ENCODE measurements around the gene AP3B1. TPM values are rescaled to one million over a fixed set of nuclear protein-coding genes. Genes with fewer than 3 reads are reported as not detected.

AP3B1 gene
- total RNA-seq, 1 donor from 2014 or later = 49.6 TPM

GRCh38 chr5:78300464-78301045, 6.1 kb upstream of the AP3B1 start:
- Histone ChIP-seq H3K4me1 (peaks cover 3% of the 10 kb centered on the region), H3K36me3 (no peaks in the 10 kb centered on the region), H3K27ac (no peak overlapping the region), H3K27me3 (no peaks in the 10 kb centered on the region), H3K9me3 (no peaks in the 10 kb centered on the region), H3K4me3 (no peak overlapping the region)
- TF ChIP-seq POLR2A (IDR thresholded peaks at IDR 0.05) = no peak
- peak in 2 of 3 experiments; percentile 13 to 29 for TF ChIP-seq CTCF (IDR thresholded peaks at IDR 0.05)
- TF ChIP-seq POLR2AphosphoS5 (IDR thresholded peaks at IDR 0.05; ENCODE audit: insufficient read depth in 1 of 2, low read depth in 1 of 2) = no peak
- DNase-seq (ENCODE audit: extremely low spot score in 2 of 2) = no peak
- intact Hi-C loops (cut with DNase I) = no loop called here

GRCh38 chr5:78295035-78295961, 800 bp upstream of the AP3B1 start:
- Histone ChIP-seq H3K36me3 (no peaks in the 10 kb centered on the region), H3K4me3 (peak overlapping the region; percentile 96 to 99), H3K9me3 (no peaks in the 10 kb centered on the region), H3K27ac (peak overlapping the region; percentile 91), H3K4me1 (peaks cover 38% of the 10 kb centered on the region), H3K27me3 (no peaks in the 10 kb centered on the region)
- no peak for DNase-seq (ENCODE audit: extremely low spot score in 2 of 2)
- TF ChIP-seq CTCF (IDR thresholded peaks at IDR 0.05) (peak in 1 of 3 experiments; percentile 17), POLR2AphosphoS5 (IDR thresholded peaks at IDR 0.05; ENCODE audit: insufficient read depth in 1 of 2, low read depth in 1 of 2) (no peak)
- intact Hi-C loops (cut with DNase I) = loop anchor here (5.0 kb wide), 1 partner anchor 62 kb away; no protein-coding TSS in a partner anchor

- Histone ChIP-seq H3K4me3 (peak overlapping the region; percentile 96 to 99), H3K27me3 (no peaks in the 10 kb centered on the region), H3K4me1 (peaks cover 38% of the 10 kb centered on the region), H3K27ac (peak overlapping the region; percentile 91), H3K9me3 (no peaks in the 10 kb centered on the region), H3K36me3 (no peaks in the 10 kb centered on the region)
- no peak for DNase-seq (ENCODE audit: extremely low spot score in 2 of 2)
- TF ChIP-seq CTCF (IDR thresholded peaks at IDR 0.05) (no peak), POLR2A (IDR thresholded peaks at IDR 0.05) (no peak), POLR2AphosphoS5 (IDR thresholded peaks at IDR 0.05; ENCODE audit: insufficient read depth in 1 of 2, low read depth in 1 of 2) (no peak)
- intact Hi-C loops (cut with DNase I) = no loop called here
Measured at GRCh38 chr5:78293851-78294247, 649 bp downstream of the AP3B1 start.

- peaks cover 48% of the 10 kb centered on the region for H3K4me1 ChIP-seq
- no peak for DNase-seq (ENCODE audit: extremely low spot score in 2 of 2)
- intact Hi-C loops (cut with DNase I) = no loop called here
Measured at GRCh38 chr5:78291687-78292086, 2.8 kb downstream of the AP3B1 start.

More at GRCh38 chr5:78291687-78292086, 2.8 kb downstream of the AP3B1 start:
- no peak overlapping the region for H3K27ac ChIP-seq
- TF ChIP-seq POLR2AphosphoS5 (IDR thresholded peaks at IDR 0.05; ENCODE audit: insufficient read depth in 1 of 2, low read depth in 1 of 2) (no peak), POLR2A (IDR thresholded peaks at IDR 0.05) (no peak), CTCF (IDR thresholded peaks at IDR 0.05) (no peak)
- H3K27me3 ChIP-seq = no peaks in the 10 kb centered on the region
- H3K36me3 ChIP-seq = no peaks in the 10 kb centered on the region
- H3K9me3 ChIP-seq = no peaks in the 10 kb centered on the region
- H3K4me3 ChIP-seq = no peak overlapping the region
